WTC11 (cell line): ENCODE measurements around the gene LRRC32. TPM values are rescaled to one million over a fixed set of nuclear protein-coding genes. Genes with fewer than 3 reads are reported as not detected.

ENCODE experiments used
- ATAC-seq: fragments of 200-7000 bp; cut with Tn5 transposase; 2 replicates; pipeline ENCODE4 v1.10.0; 2021; ENCODE audit warnings: mild to moderate bottlenecking, moderate library complexity
- CTCF ChIA-PET: fragments of 300-600 bp; sonication (Branson Sonifier 250); formaldehyde crosslinking; loops from one replicate; lab custom pipeline; 2021; ENCODE audit warnings: antibody characterized with exemption; lab: Charles Lee
- POLR2A ChIA-PET: fragments of 350-600 bp; sonication (Branson Sonifier 250); formaldehyde crosslinking; loops from one replicate; lab custom pipeline; 2021; ENCODE audit warnings: antibody characterized with exemption; lab: Charles Lee
- DNase-seq: peaks from one replicate; pipeline ENCODE4 v3.0.0; 2021; ENCODE audit warnings: low spot score
- H3K27ac Mint-ChIP-seq: 2 replicates; pipeline ENCODE4 v1.8.0; 2021; ENCODE audit warnings: mixed read lengths
- H3K27me3 Mint-ChIP-seq: 2 replicates; pipeline ENCODE4 v1.8.0; 2021; ENCODE audit warnings: low read depth, mild to moderate bottlenecking, moderate library complexity, mixed read lengths
- H3K36me3 Mint-ChIP-seq: 2 replicates; pipeline ENCODE4 v1.8.0; 2021; ENCODE audit warnings: mixed read lengths
- H3K4me1 Mint-ChIP-seq: 2 replicates; pipeline ENCODE4 v1.8.0; 2022; ENCODE audit warnings: mixed read lengths
- H3K4me3 Mint-ChIP-seq: 2 replicates; pipeline ENCODE4 v1.8.0; 2021; ENCODE audit warnings: mild to moderate bottlenecking, moderate library complexity, mixed read lengths
- H3K9me3 Mint-ChIP-seq: 2 replicates; pipeline ENCODE4 v1.8.0; 2021; ENCODE audit warnings: mixed read lengths
- CBFB ChIP-seq: sonication (generic); formaldehyde crosslinking; IDR thresholded peaks from 2 replicates; pipeline ENCODE4 v1.8.1; 2022; ENCODE audit warnings: mild to moderate bottlenecking, low read depth, missing genetic modification reagents
- CREM ChIP-seq: sonication (generic); formaldehyde crosslinking; IDR thresholded peaks from 2 replicates; pipeline ENCODE4 v1.8.1; 2022; ENCODE audit warnings: mild to moderate bottlenecking, missing genetic modification reagents, moderate library complexity
- ELF4 ChIP-seq: sonication (generic); formaldehyde crosslinking; IDR thresholded peaks from 2 replicates; pipeline ENCODE4 v1.8.1; 2022; ENCODE audit warnings: low read depth, mild to moderate bottlenecking, moderate library complexity, missing genetic modification reagents
- EMX1 ChIP-seq: fragments of 250-450 bp; sonication (Bioruptor Pico); IDR thresholded peaks from 2 replicates; pipeline ENCODE4 v1.8.0; 2021; ENCODE audit warnings: mild to moderate bottlenecking
- ESRRA ChIP-seq: sonication (generic); formaldehyde crosslinking; IDR thresholded peaks from 2 replicates; pipeline ENCODE4 v1.8.1; 2022; ENCODE audit warnings: mild to moderate bottlenecking, missing genetic modification reagents, borderline replicate concordance
- JAZF1 ChIP-seq: fragments of 250-450 bp; sonication (Bioruptor Pico); IDR thresholded peaks from 2 replicates; pipeline ENCODE4 v1.9.0; 2021; ENCODE audit warnings: moderate library complexity, mild to moderate bottlenecking, inconsistent platforms
- MXD4 ChIP-seq: fragments of 250-450 bp; sonication (Bioruptor Pico); IDR thresholded peaks from 2 replicates; pipeline ENCODE4 v1.8.0; 2021; ENCODE audit warnings: mild to moderate bottlenecking, moderate library complexity, borderline replicate concordance
- NFATC4 ChIP-seq: fragments of 250-450 bp; sonication (Bioruptor Pico); IDR thresholded peaks from 2 replicates; pipeline ENCODE4 v1.9.0; 2021; ENCODE audit warnings: mild to moderate bottlenecking
- NR2C2 ChIP-seq: sonication (generic); formaldehyde crosslinking; IDR thresholded peaks from 2 replicates; pipeline ENCODE4 v1.8.0; 2022; ENCODE audit warnings: mild to moderate bottlenecking, missing genetic modification reagents
- NR3C1 ChIP-seq: sonication (generic); formaldehyde crosslinking; conservative IDR thresholded peaks from 2 replicates; pipeline ENCODE4 v1.8.1; 2023; ENCODE audit warnings: low read depth, mild to moderate bottlenecking, missing genetic modification reagents
- TEAD4 ChIP-seq: sonication (generic); formaldehyde crosslinking; IDR thresholded peaks from 2 replicates; pipeline ENCODE4 v1.8.0; 2022; ENCODE audit warnings: mild to moderate bottlenecking, missing genetic modification reagents
- TP53 ChIP-seq: sonication (generic); formaldehyde crosslinking; IDR thresholded peaks from 2 replicates; pipeline ENCODE4 v1.8.1; 2023; ENCODE audit warnings: mild to moderate bottlenecking, missing genetic modification reagents
- ZBTB21 ChIP-seq: sonication (generic); formaldehyde crosslinking; IDR thresholded peaks from 2 replicates; pipeline ENCODE4 v1.8.1; 2023; ENCODE audit warnings: mild to moderate bottlenecking, missing genetic modification reagents, borderline replicate concordance
- ZNF121 ChIP-seq: sonication (generic); formaldehyde crosslinking; IDR thresholded peaks from 2 replicates; pipeline ENCODE4 v1.8.0; 2023; ENCODE audit warnings: missing genetic modification reagents
- ZNF416 ChIP-seq: fragments of 250-450 bp; sonication (Bioruptor Pico); IDR thresholded peaks from 2 replicates; pipeline ENCODE4 v1.9.0; 2021; ENCODE audit warnings: mild to moderate bottlenecking, inconsistent platforms
- ZNF423 ChIP-seq: fragments of 250-450 bp; sonication (Bioruptor Pico); IDR thresholded peaks from 2 replicates; pipeline ENCODE4 v2.1.2; 2022; ENCODE audit warnings: mild to moderate bottlenecking, moderate library complexity
- total RNA-seq: library from RNA; stranded (reverse); gene quantifications from 3 replicates; pipeline ENCODE4 v1.2.3, GENCODE V29; 2021
- TF ChIP-seq, protein P1 (sequence below): sonication (generic); formaldehyde crosslinking; IDR thresholded peaks from 2 replicates; pipeline ENCODE4 v1.8.1; 2023; ENCODE audit warnings: mild to moderate bottlenecking, missing genetic modification reagents
- TF ChIP-seq, protein P2 (sequence below): sonication (generic); formaldehyde crosslinking; IDR thresholded peaks from 2 replicates; pipeline ENCODE4 v1.8.0; 2022; ENCODE audit warnings: mild to moderate bottlenecking, missing genetic modification reagents
- TF ChIP-seq, protein P3 (sequence below): sonication (generic); formaldehyde crosslinking; IDR thresholded peaks from 2 replicates; pipeline ENCODE4 v1.8.1; 2022; ENCODE audit warnings: low read depth, mild to moderate bottlenecking, moderate library complexity, missing genetic modification reagents, borderline replicate concordance
- TF ChIP-seq, protein P4 (sequence below): sonication (generic); formaldehyde crosslinking; IDR thresholded peaks from 2 replicates; pipeline ENCODE4 v1.8.1; 2022; ENCODE audit warnings: mild to moderate bottlenecking, moderate library complexity, missing genetic modification reagents
- TF ChIP-seq, protein P5 (sequence below): sonication (generic); formaldehyde crosslinking; IDR thresholded peaks from 2 replicates; pipeline ENCODE4 v1.8.0; 2022; ENCODE audit warnings: mild to moderate bottlenecking, missing genetic modification reagents
- TF ChIP-seq, protein P6 (sequence below): sonication (generic); formaldehyde crosslinking; IDR thresholded peaks from 2 replicates; pipeline ENCODE4 v1.8.0; 2022; ENCODE audit warnings: missing genetic modification reagents

The LRRC32 gene
- total RNA-seq, 1 experiment from 2014 or later, result 0.74 TPM

DNA sequence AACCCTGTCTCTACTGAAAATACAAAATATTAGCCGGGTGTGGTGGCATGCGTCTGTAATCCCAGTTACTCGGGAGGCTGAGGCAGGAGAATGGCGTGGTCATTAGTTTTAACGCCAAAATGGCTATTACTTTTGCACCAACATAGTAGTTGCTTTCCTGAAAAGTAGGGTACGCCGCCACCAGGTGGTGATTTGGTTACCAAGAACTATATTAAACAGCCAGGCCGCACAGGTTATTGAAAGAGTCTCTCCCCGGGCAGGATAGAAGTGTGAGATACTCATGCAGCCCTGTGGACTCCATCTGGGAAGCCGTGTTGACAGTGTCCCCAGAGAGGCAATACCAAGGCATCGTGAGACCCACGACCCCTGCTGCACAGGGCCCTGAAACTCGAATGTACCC is 24.6 kb upstream of the LRRC32 start:
- Mint-ChIP-seq H3K4me1 (peaks cover 16% of the 10 kb centered on the region), H3K27ac (no peak overlapping the region), H3K9me3 (no peaks in the 10 kb centered on the region), H3K4me3 (no peak overlapping the region), H3K27me3 (no peaks in the 10 kb centered on the region)
- ChIA-PET CTCF (interaction anchor here (0.5 to 1.2 kb wide), 4 partner anchors 9 to 105 kb away, joined by 3 to 4 read pairs (median 3); no protein-coding TSS in a partner anchor), POLR2A (no interaction called here)
- DNase-seq, result no peak
- TF ChIP-seq NFATC4 (CRISPR knock-in tag), result no peak
- no peak for TF ChIP-seq CREM (CRISPR knock-in tag)
- TF ChIP-seq, protein P1, sequence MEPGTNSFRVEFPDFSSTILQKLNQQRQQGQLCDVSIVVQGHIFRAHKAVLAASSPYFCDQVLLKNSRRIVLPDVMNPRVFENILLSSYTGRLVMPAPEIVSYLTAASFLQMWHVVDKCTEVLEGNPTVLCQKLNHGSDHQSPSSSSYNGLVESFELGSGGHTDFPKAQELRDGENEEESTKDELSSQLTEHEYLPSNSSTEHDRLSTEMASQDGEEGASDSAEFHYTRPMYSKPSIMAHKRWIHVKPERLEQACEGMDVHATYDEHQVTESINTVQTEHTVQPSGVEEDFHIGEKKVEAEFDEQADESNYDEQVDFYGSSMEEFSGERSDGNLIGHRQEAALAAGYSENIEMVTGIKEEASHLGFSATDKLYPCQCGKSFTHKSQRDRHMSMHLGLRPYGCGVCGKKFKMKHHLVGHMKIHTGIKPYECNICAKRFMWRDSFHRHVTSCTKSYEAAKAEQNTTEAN, result no peak
- no peak for TF ChIP-seq ESRRA
- TF ChIP-seq, protein P2, sequence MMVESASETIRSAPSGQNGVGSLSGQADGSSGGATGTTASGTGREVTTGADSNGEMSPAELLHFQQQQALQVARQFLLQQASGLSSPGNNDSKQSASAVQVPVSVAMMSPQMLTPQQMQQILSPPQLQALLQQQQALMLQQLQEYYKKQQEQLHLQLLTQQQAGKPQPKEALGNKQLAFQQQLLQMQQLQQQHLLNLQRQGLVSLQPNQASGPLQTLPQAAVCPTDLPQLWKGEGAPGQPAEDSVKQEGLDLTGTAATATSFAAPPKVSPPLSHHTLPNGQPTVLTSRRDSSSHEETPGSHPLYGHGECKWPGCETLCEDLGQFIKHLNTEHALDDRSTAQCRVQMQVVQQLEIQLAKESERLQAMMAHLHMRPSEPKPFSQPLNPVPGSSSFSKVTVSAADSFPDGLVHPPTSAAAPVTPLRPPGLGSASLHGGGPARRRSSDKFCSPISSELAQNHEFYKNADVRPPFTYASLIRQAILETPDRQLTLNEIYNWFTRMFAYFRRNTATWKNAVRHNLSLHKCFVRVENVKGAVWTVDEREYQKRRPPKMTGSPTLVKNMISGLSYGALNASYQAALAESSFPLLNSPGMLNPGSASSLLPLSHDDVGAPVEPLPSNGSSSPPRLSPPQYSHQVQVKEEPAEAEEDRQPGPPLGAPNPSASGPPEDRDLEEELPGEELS, result no peak
- no peak for TF ChIP-seq CBFB (CRISPR knock-in tag)
- TF ChIP-seq, all 79 proteins: peak for 0
- ATAC-seq, result no peak
- H3K36me3 Mint-ChIP-seq, result no peaks in the 10 kb centered on the region

DNA sequence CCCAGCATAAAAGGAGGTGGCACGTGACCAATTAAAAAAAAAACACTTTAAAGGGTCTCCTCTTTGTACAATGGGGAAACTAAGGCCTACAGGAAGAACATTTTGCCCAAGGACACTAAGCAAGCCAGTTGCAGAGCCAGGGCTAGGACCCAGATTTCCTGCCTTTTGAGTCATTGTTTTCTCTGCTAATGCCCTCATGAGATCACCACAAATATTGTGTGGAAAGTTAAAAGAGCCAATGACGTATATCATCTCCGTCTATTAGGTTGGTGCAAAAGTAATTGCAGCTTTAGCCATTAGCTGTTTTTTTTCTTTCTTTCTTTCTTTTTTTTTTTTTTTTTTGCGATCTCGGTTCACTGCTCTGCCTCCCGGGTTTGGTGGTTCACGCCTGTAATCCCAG is 24.1 kb upstream of the LRRC32 start:
- TF ChIP-seq, protein P3, sequence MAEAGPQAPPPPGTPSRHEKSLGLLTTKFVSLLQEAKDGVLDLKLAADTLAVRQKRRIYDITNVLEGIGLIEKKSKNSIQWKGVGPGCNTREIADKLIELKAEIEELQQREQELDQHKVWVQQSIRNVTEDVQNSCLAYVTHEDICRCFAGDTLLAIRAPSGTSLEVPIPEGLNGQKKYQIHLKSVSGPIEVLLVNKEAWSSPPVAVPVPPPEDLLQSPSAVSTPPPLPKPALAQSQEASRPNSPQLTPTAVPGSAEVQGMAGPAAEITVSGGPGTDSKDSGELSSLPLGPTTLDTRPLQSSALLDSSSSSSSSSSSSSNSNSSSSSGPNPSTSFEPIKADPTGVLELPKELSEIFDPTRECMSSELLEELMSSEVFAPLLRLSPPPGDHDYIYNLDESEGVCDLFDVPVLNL (CRISPR knock-in tag), result no peak
- TF ChIP-seq ELF4 (CRISPR knock-in tag) (no peak), EMX1 (no peak), CREM (CRISPR knock-in tag) (no peak), ZBTB21 (no peak), TP53 (no peak), ZNF121 (CRISPR knock-in tag) (no peak), JAZF1 (CRISPR knock-in tag) (no peak), MXD4 (CRISPR knock-in tag) (no peak), ZNF416 (CRISPR knock-in tag) (no peak), NR2C2 (CRISPR knock-in tag) (no peak), NR3C1 (CRISPR knock-in tag) (no peak), TEAD4 (CRISPR knock-in tag) (no peak), ZNF423 (CRISPR knock-in tag) (no peak)
- TF ChIP-seq, protein P4, sequence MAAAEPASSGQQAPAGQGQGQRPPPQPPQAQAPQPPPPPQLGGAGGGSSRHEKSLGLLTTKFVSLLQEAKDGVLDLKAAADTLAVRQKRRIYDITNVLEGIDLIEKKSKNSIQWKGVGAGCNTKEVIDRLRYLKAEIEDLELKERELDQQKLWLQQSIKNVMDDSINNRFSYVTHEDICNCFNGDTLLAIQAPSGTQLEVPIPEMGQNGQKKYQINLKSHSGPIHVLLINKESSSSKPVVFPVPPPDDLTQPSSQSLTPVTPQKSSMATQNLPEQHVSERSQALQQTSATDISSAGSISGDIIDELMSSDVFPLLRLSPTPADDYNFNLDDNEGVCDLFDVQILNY, result no peak
- TF ChIP-seq, protein P5, sequence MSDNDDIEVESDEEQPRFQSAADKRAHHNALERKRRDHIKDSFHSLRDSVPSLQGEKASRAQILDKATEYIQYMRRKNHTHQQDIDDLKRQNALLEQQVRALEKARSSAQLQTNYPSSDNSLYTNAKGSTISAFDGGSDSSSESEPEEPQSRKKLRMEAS, result no peak
- TF ChIP-seq, protein P6, sequence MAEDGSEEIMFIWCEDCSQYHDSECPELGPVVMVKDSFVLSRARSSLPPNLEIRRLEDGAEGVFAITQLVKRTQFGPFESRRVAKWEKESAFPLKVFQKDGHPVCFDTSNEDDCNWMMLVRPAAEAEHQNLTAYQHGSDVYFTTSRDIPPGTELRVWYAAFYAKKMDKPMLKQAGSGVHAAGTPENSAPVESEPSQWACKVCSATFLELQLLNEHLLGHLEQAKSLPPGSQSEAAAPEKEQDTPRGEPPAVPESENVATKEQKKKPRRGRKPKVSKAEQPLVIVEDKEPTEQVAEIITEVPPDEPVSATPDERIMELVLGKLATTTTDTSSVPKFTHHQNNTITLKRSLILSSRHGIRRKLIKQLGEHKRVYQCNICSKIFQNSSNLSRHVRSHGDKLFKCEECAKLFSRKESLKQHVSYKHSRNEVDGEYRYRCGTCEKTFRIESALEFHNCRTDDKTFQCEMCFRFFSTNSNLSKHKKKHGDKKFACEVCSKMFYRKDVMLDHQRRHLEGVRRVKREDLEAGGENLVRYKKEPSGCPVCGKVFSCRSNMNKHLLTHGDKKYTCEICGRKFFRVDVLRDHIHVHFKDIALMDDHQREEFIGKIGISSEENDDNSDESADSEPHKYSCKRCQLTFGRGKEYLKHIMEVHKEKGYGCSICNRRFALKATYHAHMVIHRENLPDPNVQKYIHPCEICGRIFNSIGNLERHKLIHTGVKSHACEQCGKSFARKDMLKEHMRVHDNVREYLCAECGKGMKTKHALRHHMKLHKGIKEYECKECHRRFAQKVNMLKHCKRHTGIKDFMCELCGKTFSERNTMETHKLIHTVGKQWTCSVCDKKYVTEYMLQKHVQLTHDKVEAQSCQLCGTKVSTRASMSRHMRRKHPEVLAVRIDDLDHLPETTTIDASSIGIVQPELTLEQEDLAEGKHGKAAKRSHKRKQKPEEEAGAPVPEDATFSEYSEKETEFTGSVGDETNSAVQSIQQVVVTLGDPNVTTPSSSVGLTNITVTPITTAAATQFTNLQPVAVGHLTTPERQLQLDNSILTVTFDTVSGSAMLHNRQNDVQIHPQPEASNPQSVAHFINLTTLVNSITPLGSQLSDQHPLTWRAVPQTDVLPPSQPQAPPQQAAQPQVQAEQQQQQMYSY (CRISPR knock-in tag), result no peak
- Mint-ChIP-seq H3K9me3 (no peaks in the 10 kb centered on the region), H3K27me3 (no peaks in the 10 kb centered on the region), H3K4me3 (no peak overlapping the region), H3K27ac (no peak overlapping the region), H3K36me3 (no peaks in the 10 kb centered on the region), H3K4me1 (peaks cover 15% of the 10 kb centered on the region)
- ChIA-PET CTCF (interaction anchor here (1.0 to 1.2 kb wide), 2 partner anchors 8 to 96 kb away, joined by 3 read pairs; no protein-coding TSS in a partner anchor), POLR2A (no interaction called here)
- DNase-seq (no peak), ATAC-seq (no peak)
